ENCODE results near the gene CBR1. TPM values are rescaled to one million over a fixed set of nuclear protein-coding genes. Genes with fewer than 3 reads are reported as not detected.

The CBR1 gene
- total and polyA plus RNA-seq, 2 of the 8 experiments (the other 6 are each of a cell fraction or from before 2014, with no cell fraction given): 1.8 to 207 TPM

- TF ChIP-seq, protein P1, sequence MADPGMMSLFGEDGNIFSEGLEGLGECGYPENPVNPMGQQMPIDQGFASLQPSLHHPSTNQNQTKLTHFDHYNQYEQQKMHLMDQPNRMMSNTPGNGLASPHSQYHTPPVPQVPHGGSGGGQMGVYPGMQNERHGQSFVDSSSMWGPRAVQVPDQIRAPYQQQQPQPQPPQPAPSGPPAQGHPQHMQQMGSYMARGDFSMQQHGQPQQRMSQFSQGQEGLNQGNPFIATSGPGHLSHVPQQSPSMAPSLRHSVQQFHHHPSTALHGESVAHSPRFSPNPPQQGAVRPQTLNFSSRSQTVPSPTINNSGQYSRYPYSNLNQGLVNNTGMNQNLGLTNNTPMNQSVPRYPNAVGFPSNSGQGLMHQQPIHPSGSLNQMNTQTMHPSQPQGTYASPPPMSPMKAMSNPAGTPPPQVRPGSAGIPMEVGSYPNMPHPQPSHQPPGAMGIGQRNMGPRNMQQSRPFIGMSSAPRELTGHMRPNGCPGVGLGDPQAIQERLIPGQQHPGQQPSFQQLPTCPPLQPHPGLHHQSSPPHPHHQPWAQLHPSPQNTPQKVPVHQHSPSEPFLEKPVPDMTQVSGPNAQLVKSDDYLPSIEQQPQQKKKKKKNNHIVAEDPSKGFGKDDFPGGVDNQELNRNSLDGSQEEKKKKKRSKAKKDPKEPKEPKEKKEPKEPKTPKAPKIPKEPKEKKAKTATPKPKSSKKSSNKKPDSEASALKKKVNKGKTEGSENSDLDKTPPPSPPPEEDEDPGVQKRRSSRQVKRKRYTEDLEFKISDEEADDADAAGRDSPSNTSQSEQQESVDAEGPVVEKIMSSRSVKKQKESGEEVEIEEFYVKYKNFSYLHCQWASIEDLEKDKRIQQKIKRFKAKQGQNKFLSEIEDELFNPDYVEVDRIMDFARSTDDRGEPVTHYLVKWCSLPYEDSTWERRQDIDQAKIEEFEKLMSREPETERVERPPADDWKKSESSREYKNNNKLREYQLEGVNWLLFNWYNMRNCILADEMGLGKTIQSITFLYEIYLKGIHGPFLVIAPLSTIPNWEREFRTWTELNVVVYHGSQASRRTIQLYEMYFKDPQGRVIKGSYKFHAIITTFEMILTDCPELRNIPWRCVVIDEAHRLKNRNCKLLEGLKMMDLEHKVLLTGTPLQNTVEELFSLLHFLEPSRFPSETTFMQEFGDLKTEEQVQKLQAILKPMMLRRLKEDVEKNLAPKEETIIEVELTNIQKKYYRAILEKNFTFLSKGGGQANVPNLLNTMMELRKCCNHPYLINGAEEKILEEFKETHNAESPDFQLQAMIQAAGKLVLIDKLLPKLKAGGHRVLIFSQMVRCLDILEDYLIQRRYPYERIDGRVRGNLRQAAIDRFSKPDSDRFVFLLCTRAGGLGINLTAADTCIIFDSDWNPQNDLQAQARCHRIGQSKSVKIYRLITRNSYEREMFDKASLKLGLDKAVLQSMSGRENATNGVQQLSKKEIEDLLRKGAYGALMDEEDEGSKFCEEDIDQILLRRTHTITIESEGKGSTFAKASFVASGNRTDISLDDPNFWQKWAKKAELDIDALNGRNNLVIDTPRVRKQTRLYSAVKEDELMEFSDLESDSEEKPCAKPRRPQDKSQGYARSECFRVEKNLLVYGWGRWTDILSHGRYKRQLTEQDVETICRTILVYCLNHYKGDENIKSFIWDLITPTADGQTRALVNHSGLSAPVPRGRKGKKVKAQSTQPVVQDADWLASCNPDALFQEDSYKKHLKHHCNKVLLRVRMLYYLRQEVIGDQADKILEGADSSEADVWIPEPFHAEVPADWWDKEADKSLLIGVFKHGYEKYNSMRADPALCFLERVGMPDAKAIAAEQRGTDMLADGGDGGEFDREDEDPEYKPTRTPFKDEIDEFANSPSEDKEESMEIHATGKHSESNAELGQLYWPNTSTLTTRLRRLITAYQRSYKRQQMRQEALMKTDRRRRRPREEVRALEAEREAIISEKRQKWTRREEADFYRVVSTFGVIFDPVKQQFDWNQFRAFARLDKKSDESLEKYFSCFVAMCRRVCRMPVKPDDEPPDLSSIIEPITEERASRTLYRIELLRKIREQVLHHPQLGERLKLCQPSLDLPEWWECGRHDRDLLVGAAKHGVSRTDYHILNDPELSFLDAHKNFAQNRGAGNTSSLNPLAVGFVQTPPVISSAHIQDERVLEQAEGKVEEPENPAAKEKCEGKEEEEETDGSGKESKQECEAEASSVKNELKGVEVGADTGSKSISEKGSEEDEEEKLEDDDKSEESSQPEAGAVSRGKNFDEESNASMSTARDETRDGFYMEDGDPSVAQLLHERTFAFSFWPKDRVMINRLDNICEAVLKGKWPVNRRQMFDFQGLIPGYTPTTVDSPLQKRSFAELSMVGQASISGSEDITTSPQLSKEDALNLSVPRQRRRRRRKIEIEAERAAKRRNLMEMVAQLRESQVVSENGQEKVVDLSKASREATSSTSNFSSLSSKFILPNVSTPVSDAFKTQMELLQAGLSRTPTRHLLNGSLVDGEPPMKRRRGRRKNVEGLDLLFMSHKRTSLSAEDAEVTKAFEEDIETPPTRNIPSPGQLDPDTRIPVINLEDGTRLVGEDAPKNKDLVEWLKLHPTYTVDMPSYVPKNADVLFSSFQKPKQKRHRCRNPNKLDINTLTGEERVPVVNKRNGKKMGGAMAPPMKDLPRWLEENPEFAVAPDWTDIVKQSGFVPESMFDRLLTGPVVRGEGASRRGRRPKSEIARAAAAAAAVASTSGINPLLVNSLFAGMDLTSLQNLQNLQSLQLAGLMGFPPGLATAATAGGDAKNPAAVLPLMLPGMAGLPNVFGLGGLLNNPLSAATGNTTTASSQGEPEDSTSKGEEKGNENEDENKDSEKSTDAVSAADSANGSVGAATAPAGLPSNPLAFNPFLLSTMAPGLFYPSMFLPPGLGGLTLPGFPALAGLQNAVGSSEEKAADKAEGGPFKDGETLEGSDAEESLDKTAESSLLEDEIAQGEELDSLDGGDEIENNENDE (IDR thresholded peaks at IDR 0.05; ENCODE audit: insufficient replicate concordance, low read length): no peak
- no peak for TF ChIP-seq SP2 (IDR thresholded peaks at IDR 0.05; ENCODE audit: low read length)
Observed at GRCh38 chr21:36041910-36042309, 27.9 kb upstream of the CBR1 start (continued).

Measured in H1 (cell line).